A673 (cell line): ENCODE data around the gene FANCB. TPM values are rescaled to one million over a fixed set of nuclear protein-coding genes. Genes with fewer than 3 reads are reported as not detected.

Experiments used
- BruUV-seq: library from RNA; stranded (reverse); fragments of 400-500 nt; replicated peaks from 2 replicates; lab custom pipeline; 2021; lab: Mats Ljungman, UMichigan
- CTCF ChIA-PET: fragments of 300-600 bp; sonication (Branson Sonifier 250); formaldehyde crosslinking; loops from one replicate; lab custom pipeline; 2022; ENCODE audit warnings: antibody characterized with exemption; lab: Charles Lee
- POLR2A ChIA-PET: fragments of 300-600 bp; sonication (Branson Sonifier 250); formaldehyde crosslinking; loops from one replicate; lab custom pipeline; 2022; ENCODE audit warnings: antibody characterized with exemption; ENCODE audit not compliant: low non-redundant PET; lab: Charles Lee
- DNase-seq: peaks from one replicate; pipeline ENCODE4 v3.0.0-alpha.2; 2015; ENCODE audit warnings: low spot score
- H3K27ac ChIP-seq: fragments of 200-600 bp; sonication (generic); 2 replicates; pipeline ENCODE4 v1.5.1; 2016; ENCODE audit warnings: mixed run types, low read depth, mild to moderate bottlenecking, mixed read lengths, antibody characterized with exemption, low read length; ENCODE audit not compliant: poor library complexity, severe bottlenecking
- H3K27me3 ChIP-seq: fragments of 200-600 bp; sonication (generic); replicated peaks from 2 replicates; pipeline ENCODE4 v1.6.1; 2017; ENCODE audit warnings: mixed run types, low read depth, mild to moderate bottlenecking, mixed read lengths, antibody characterized with exemption, low read length; ENCODE audit not compliant: insufficient read depth, poor library complexity
- H3K36me3 ChIP-seq: fragments of 200-600 bp; sonication (generic); 2 replicates; pipeline ENCODE4 v1.6.1; 2016; ENCODE audit warnings: mixed run types, mild to moderate bottlenecking, mixed read lengths, antibody characterized with exemption, low read length; ENCODE audit not compliant: insufficient read depth, poor library complexity, severe bottlenecking
- H3K4me1 ChIP-seq: fragments of 200-600 bp; sonication (generic); 2 replicates; pipeline ENCODE4 v1.6.1; 2017; ENCODE audit warnings: mixed run types, mild to moderate bottlenecking, mixed read lengths, antibody characterized with exemption, low read length; ENCODE audit not compliant: insufficient read depth, poor library complexity, severe bottlenecking
- H3K4me3 ChIP-seq: fragments of 200-600 bp; sonication (generic); 2 replicates; pipeline ENCODE4 v1.5.1; 2016; ENCODE audit warnings: low read depth, mixed run types, mild to moderate bottlenecking, mixed read lengths, low read length; ENCODE audit not compliant: poor library complexity, severe bottlenecking
- H3K9me3 ChIP-seq: fragments of 200-600 bp; sonication (generic); 2 replicates; pipeline ENCODE4 v1.6.1; 2016; ENCODE audit warnings: mixed run types, low read depth, mild to moderate bottlenecking, mixed read lengths, antibody characterized with exemption, low read length; ENCODE audit not compliant: poor library complexity, severe bottlenecking
- CTCF ChIP-seq: fragments of 300-800, 200-600 bp; sonication (generic); conservative IDR thresholded peaks from 2 replicates; pipeline ENCODE4 v1.5.1; 2017; ENCODE audit warnings: low read depth, mild to moderate bottlenecking, antibody characterized with exemption, low read length, moderate library complexity, mixed read lengths
- EZH2 ChIP-seq: fragments of 200-600 bp; sonication (generic); IDR thresholded peaks from 2 replicates; pipeline ENCODE4 v1.6.1; 2017; ENCODE audit warnings: borderline replicate concordance, low read depth, mild to moderate bottlenecking, mixed read lengths, antibody characterized with exemption, low read length; ENCODE audit not compliant: poor library complexity, severe bottlenecking
- intact Hi-C: fragments of 100-400 bp; cut with micrococcal nuclease; formaldehyde crosslinking; loops from one replicate; pipeline ENCODE4 v1.10.0; 2022; ENCODE audit not compliant: unreplicated experiment
- total RNA-seq: library from RNA; stranded (reverse); gene quantifications from 2 replicates; pipeline ENCODE4 v1.2.3, GENCODE V29; 2021

Gene FANCB
- total RNA-seq, 1 experiment from 2014 or later: 16.8 TPM

GRCh38 chrX:14837155-14837554 lies 35.7 kb downstream of the FANCB start:
- Histone ChIP-seq H3K27me3 (no peaks in the 10 kb centered on the region), H3K4me3 (no peak overlapping the region), H3K4me1 (no peaks in the 10 kb centered on the region), H3K27ac (no peak overlapping the region), H3K9me3 (no peaks in the 10 kb centered on the region), H3K36me3 (peaks cover 4% of the 10 kb centered on the region)
- ChIA-PET POLR2A (no interaction called here), CTCF (no interaction called here)
- DNase-seq: no peak
- intact Hi-C loops: no loop called here
- no TSS peak for BruUV-seq
- TF ChIP-seq CTCF: no peak
- TF ChIP-seq EZH2: no peak

- H3K4me3 ChIP-seq: no peak overlapping the region
- peaks cover 4% of the 10 kb centered on the region for H3K36me3 ChIP-seq
- H3K9me3 ChIP-seq: no peaks in the 10 kb centered on the region
- ChIA-PET CTCF (no interaction called here), POLR2A (no interaction called here)
- no peak for DNase-seq
- TF ChIP-seq CTCF (no peak), EZH2 (no peak)
- no peaks in the 10 kb centered on the region for H3K4me1 ChIP-seq
- intact Hi-C loops: no loop called here
- no peaks in the 10 kb centered on the region for H3K27me3 ChIP-seq
- BruUV-seq: no TSS peak
- no peak overlapping the region for H3K27ac ChIP-seq
These were observed 40.3 kb downstream of the FANCB start for GRCh38 chrX:14832586-14832985.

GRCh38 chrX:14832151-14832550 lies 40.7 kb downstream of the FANCB start:
- Histone ChIP-seq H3K4me1 (no peaks in the 10 kb centered on the region), H3K27me3 (no peaks in the 10 kb centered on the region), H3K27ac (no peak overlapping the region), H3K9me3 (no peaks in the 10 kb centered on the region), H3K36me3 (peaks cover 4% of the 10 kb centered on the region), H3K4me3 (no peak overlapping the region)
- ChIA-PET CTCF (no interaction called here), POLR2A (no interaction called here)
- TF ChIP-seq CTCF (no peak), EZH2 (no peak)
- BruUV-seq: no TSS peak
- DNase-seq: no peak
- intact Hi-C loops: no loop called here
